Cardiac muscle cell (in vitro differentiated cells and primary cell): ENCODE measurements around the gene CXCL16. TPM values are rescaled to one million over a fixed set of nuclear protein-coding genes. Genes with fewer than 3 reads are reported as not detected.

Experiments
- DNase-seq, 2 donors: peaks; one replicate each; pipeline versions ENCODE4 v3.0.0 to v3.0.0-alpha.2; 2010 to 2017; ENCODE audit warnings: low read depth in 1 of 2, low spot score in 1 of 2
- H3K27ac ChIP-seq: fragments of 200-600 bp; sonication (generic); 2 replicates; pipeline ENCODE4 v1.5.1; 2016
- H3K27me3 ChIP-seq: fragments of 200-600 bp; sonication (generic); 2 replicates; pipeline ENCODE4 v1.6.0; 2016; ENCODE audit warnings: control low read depth
- H3K36me3 ChIP-seq: fragments of 200-600 bp; sonication (generic); 2 replicates; pipeline ENCODE4 v1.5.1; 2016; ENCODE audit warnings: control low read depth
- H3K4me1 ChIP-seq: fragments of 200-600 bp; sonication (generic); 2 replicates; pipeline ENCODE4 v1.8.1; 2017; ENCODE audit warnings: low read depth, mild to moderate bottlenecking, mixed run types
- H3K4me3 ChIP-seq: fragments of 200-600 bp; sonication (generic); 2 replicates; pipeline ENCODE4 v1.5.1; 2016; ENCODE audit warnings: mild to moderate bottlenecking
- H3K9me3 ChIP-seq: fragments of 200-600 bp; sonication (generic); 2 replicates; pipeline ENCODE4 v1.5.1; 2017; ENCODE audit warnings: low read depth, mild to moderate bottlenecking, control low read depth
- polyA plus RNA-seq: library from polyadenylated mRNA; unstranded; fragments of >200 nt; fragmentation: Nextera tagmentation; extraction: Ambion mirVana; gene quantifications from 2 replicates; pipeline ENCODE4 v1.2.1, GENCODE V29; 2016
- total RNA-seq: library from RNA; depleted of rRNA; stranded (reverse); fragments of >200 nt; gene quantifications from 2 replicates; pipeline ENCODE4 v1.2.3, GENCODE V29; 2016
- TF ChIP-seq, protein P1 (sequence below): IDR thresholded peaks from 2 replicates; pipeline ENCODE4 v1.5.1; 2012; ENCODE audit warnings: low read depth, mild to moderate bottlenecking, low read length

CXCL16 gene
- total and polyA plus RNA-seq, 2 experiments from 2014 or later: 0.66 to 0.89 TPM

DNA sequence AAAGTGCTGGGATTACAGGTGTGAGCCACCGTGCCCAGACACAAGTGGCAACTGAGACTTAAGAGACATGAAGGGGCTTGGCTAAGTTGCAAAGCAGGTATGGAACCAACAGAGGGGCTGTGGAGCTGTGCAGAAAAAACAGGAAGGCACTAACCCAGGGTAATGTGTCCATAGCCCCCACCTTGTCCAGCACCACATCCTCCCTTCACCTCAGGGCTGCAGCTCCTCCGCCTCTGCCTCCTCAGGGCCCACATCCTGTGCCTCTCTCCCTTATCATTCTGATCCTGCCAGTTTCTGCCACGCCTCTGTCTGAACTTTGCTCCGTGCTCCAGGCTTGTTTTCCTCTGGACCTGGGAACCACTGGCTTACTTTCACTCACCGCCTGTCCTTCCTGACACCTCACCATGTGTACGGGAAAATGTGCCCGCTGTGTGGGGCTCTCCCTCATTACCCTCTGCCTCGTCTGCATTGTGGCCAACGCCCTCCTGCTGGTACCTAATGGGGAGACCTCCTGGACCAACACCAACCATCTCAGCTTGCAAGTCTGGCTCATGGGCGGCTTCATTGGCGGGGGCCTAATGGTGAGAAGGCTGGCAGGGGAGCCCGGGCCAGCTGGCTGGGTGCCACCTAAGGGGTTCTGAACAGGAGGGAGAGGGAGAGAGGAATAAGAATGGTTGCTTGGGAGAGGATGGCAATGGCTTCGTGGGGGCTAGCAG is 31.9 kb upstream of the CXCL16 start, which contains the start of gene TM4SF5:
TSS of gene TM4SF5 (plus strand) at position 368 of the 716 bp plus-strand sequence. CDS start at position 405, 37 bp downstream.
- Histone ChIP-seq H3K27ac (no peak within 1 kb of the TSS), H3K36me3 (no peaks in the 10 kb centered on the region), H3K27me3 (no peaks in the 10 kb centered on the region), H3K4me1 (no peaks in the 10 kb centered on the region), H3K9me3 (no peaks in the 10 kb centered on the region), H3K4me3 (no peak within 1 kb of the TSS)
- TF ChIP-seq, protein P1, sequence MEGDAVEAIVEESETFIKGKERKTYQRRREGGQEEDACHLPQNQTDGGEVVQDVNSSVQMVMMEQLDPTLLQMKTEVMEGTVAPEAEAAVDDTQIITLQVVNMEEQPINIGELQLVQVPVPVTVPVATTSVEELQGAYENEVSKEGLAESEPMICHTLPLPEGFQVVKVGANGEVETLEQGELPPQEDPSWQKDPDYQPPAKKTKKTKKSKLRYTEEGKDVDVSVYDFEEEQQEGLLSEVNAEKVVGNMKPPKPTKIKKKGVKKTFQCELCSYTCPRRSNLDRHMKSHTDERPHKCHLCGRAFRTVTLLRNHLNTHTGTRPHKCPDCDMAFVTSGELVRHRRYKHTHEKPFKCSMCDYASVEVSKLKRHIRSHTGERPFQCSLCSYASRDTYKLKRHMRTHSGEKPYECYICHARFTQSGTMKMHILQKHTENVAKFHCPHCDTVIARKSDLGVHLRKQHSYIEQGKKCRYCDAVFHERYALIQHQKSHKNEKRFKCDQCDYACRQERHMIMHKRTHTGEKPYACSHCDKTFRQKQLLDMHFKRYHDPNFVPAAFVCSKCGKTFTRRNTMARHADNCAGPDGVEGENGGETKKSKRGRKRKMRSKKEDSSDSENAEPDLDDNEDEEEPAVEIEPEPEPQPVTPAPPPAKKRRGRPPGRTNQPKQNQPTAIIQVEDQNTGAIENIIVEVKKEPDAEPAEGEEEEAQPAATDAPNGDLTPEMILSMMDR: no peak
- DNase-seq: no peak

DNA sequence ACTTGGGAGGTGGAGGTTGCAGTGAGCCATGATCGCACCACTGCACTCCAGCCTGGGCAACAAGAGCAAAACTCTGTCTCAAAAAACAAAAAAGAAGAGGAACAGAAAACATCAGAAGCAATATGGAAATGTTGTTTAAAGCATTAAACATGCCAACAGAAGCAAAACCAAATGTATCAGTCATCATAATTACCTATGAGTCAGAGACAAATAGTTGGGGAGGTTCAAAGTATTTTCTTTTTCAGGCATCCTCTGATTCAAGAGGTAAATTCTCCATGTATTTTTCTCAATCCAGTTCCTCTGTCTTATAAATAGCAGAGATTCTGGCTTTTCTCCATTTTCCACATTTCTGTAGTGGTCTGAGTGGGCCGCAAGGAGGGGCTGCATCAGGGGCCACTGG is 29.9 kb upstream of the CXCL16 start:
- TF ChIP-seq, protein P1: no peak
- Histone ChIP-seq H3K9me3 (no peaks in the 10 kb centered on the region), H3K27me3 (no peaks in the 10 kb centered on the region), H3K27ac (no peak overlapping the region), H3K4me3 (no peak overlapping the region), H3K4me1 (no peaks in the 10 kb centered on the region), H3K36me3 (no peaks in the 10 kb centered on the region)
- no peak for DNase-seq

DNA sequence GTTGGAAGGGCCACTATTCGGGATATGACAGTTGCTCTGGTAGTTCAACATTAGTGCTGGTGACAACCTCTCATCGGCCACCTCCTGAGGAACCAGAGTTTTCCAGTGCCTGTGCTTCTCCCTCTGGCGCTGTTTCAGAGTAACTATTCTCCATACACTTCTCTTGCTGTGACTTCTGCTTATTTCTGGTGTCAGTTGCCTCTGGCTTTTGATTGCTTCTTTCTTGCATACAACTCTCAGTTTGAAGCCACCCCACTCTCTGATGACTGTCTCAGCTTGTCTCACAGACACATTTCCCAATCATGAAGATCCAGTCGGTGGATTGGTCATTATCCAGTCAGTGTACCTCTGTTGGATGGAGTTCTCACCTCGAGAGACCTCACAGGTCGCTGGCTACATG is 28.6 kb upstream of the CXCL16 start:
- no peaks in the 10 kb centered on the region for H3K36me3 ChIP-seq
- TF ChIP-seq, protein P1: no peak

DNA sequence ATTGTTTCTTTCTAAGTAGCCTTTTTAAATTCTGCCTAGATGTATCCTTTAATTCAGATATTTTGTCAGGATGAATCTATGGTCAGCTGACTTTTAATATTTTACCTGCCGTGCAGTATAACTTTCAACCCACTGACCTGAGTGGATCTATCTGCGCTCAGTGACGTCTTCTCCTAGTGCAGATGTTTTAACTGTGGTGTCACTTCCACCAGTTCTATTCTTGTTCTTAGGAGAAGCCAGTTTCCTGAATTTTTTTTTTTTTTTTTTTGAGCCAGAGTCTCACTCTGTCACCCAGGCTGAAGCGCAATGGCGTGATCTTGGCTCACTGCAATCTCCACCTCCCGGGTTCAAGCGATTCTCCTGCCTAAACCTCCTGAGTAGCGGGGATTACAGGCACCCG is 27.0 kb upstream of the CXCL16 start:
- H3K4me3 ChIP-seq: no peak overlapping the region
- H3K4me1 ChIP-seq: no peaks in the 10 kb centered on the region
- H3K36me3 ChIP-seq: no peaks in the 10 kb centered on the region
- no peaks in the 10 kb centered on the region for H3K27me3 ChIP-seq
- DNase-seq: no peak
- no peak overlapping the region for H3K27ac ChIP-seq
- TF ChIP-seq, protein P1: no peak
- H3K9me3 ChIP-seq: no peaks in the 10 kb centered on the region

More for the DNA sequence above, 28.6 kb upstream of the CXCL16 start:
- Histone ChIP-seq H3K9me3 (no peaks in the 10 kb centered on the region), H3K4me1 (no peaks in the 10 kb centered on the region), H3K4me3 (no peak overlapping the region), H3K27me3 (no peaks in the 10 kb centered on the region), H3K27ac (no peak overlapping the region)
- DNase-seq: no peak

DNA sequence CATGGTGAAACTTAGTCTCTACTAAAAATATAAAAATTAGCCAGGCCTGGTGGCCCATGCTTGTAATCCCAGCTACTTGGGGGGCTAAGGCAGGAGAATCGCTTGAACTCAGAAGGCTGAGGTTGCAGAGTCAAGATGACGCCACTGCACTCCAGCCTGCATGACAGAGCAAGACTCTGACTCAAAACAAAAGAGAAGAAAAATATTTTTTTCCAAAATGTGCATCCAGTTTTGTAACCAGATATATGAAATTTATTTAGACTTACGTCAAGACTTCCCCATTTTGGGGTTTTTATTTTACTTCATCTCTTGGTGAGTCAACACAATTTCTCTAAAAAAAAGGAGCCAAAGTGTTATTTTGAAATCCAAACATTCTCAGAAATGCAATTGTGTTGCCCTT is 26.5 kb upstream of the CXCL16 start:
- TF ChIP-seq, protein P1: no peak
- Histone ChIP-seq H3K36me3 (no peaks in the 10 kb centered on the region), H3K4me1 (no peaks in the 10 kb centered on the region), H3K27ac (no peak overlapping the region), H3K9me3 (no peaks in the 10 kb centered on the region), H3K4me3 (no peak overlapping the region), H3K27me3 (no peaks in the 10 kb centered on the region)
- no peak for DNase-seq
